Neuron (in vitro differentiated cells): ENCODE measurements around the gene RTP5.

Experiments used
- H2AFZ ChIP-seq: one replicate; pipeline ENCODE4 v1.6.1; 2013; ENCODE audit warnings: low read depth, mild to moderate bottlenecking, inconsistent platforms, low read length, moderate library complexity
- H3K27me3 ChIP-seq: one replicate; pipeline ENCODE4 v1.6.1; 2013; ENCODE audit warnings: low read length; ENCODE audit not compliant: insufficient read depth
- H3K36me3 ChIP-seq: one replicate; pipeline ENCODE4 v1.6.1; 2013; ENCODE audit warnings: low read length; ENCODE audit not compliant: insufficient read depth
- H3K4me1 ChIP-seq: one replicate; pipeline ENCODE4 v1.6.1; 2013; ENCODE audit warnings: low read length; ENCODE audit not compliant: insufficient read depth
- H3K4me3 ChIP-seq: 2 replicates; pipeline ENCODE4 v1.5.1; 2013; ENCODE audit warnings: mild to moderate bottlenecking, low read length, moderate library complexity
- H3K9me3 ChIP-seq: one replicate; pipeline ENCODE4 v1.6.1; 2013; ENCODE audit warnings: low read length

The RTP5 gene

GRCh38 chr2:241836292-241836691 is 33.2 kb upstream of the RTP5 start:
- Histone ChIP-seq H3K9me3 (peaks cover 2% of the 10 kb centered on the region), H3K4me3 (no peak overlapping the region), H2AFZ (no peak overlapping the region), H3K36me3 (no peaks in the 10 kb centered on the region), H3K4me1 (peaks cover 8% of the 10 kb centered on the region), H3K27me3 (no peaks in the 10 kb centered on the region)

DNA sequence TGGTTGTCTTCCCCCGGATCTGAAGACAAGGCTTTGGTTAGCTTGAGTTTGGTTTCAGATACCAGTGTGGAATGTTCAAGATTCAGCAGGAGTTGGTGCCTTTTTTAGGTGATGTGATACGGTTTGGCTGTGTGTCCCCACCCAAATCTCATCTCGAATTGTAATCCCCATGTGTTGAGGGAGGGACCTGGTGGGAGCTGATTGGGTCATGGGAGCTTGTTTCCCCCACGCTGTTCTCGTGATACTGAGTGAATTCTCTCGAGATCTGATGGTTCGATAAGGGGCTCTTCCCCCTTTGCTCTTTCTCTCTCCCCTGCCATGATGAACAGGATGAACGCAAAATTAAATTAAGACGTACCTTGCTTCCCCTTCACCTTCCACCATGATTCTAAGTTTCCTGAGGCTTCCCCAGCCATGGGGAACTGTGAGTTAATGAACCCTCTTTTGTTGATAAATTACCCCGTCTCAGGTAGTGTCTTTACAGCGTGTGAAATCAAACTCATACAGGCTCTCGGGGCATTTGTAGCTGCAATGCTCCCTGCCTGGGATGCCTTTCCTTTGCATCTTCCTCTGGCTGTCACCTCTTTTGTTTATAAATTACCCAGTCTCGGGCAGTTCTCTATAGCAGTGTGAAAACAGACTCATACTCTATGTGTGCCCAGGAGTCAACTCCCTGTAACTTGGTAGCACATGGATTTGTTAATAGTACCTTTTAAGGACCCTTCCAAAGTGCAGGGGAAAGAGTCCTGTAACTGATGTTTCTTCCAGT is 32.1 kb upstream of the RTP5 start:
- no peaks in the 10 kb centered on the region for H3K27me3 ChIP-seq
- H2AFZ ChIP-seq = no peak overlapping the region
- H3K4me1 ChIP-seq = peaks cover 8% of the 10 kb centered on the region
- no peak overlapping the region for H3K4me3 ChIP-seq
- peaks cover 2% of the 10 kb centered on the region for H3K9me3 ChIP-seq
- no peaks in the 10 kb centered on the region for H3K36me3 ChIP-seq

DNA sequence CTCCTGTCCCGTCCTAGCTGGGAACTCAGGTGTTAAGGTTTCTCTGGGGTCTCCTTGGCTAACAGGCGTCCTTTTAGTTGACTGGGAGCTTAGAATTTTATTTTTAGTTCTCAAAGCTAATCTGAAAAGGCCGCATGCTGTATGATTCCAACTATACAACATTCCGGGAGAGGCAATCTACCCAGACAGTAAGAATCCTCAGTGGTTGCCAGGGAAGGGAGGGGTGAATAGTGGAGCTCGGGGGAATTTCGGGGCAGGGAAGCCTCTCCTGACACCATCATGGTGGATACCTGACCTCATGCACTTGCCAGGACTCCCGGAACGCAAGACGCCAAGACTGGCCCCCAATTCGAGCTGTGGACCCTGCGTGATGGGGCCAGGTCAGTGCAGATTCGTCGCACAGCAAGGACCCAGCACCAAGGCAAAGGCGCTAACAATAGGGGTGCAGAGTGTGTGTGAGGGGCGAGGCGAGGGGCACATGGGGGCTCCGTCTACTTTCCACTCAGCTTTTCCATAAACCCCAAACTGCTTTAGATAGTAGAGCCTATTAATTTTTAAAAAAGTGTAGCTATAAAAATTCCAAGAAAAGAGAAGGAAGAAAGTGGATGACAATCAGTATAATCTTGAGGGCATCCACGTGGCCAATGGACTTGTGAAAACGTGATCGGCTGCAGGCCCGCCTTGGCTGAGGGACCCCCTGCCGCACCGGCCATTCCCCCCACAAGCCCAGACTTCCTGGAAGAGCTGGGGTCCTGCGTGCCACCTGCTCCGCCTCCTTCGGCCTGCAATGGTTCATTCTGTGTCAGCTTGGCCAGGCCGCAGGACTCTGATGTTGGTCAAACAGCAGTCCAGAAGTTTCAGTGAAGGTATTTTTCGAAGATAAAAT is 28.1 kb upstream of the RTP5 start:
- peaks cover 19% of the 10 kb centered on the region for H3K27me3 ChIP-seq
- H3K4me1 ChIP-seq = no peaks in the 10 kb centered on the region
- no peaks in the 10 kb centered on the region for H3K36me3 ChIP-seq
- no peak overlapping the region for H3K4me3 ChIP-seq
- no peak overlapping the region for H2AFZ ChIP-seq
- H3K9me3 ChIP-seq = no peaks in the 10 kb centered on the region

DNA sequence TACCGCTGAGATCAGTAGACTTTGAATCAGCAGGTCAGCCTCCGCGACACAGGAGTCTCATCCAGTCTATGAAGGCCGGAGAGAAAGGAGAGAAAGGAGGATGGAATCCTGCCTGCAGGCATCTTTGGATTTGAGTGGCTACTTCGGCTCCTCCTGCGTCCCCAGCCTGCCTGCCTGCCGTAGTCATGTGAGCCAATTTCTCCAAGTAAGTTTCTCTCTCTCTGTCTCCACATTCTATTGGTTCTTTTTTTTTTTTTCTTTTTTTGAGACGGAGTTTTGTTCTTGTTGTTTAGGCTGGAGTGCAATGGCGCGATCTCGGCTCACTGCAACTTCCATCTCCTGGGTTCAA is 27.5 kb upstream of the RTP5 start:
- H3K4me3 ChIP-seq = no peak overlapping the region
- no peak overlapping the region for H2AFZ ChIP-seq
- no peaks in the 10 kb centered on the region for H3K4me1 ChIP-seq
- H3K36me3 ChIP-seq = no peaks in the 10 kb centered on the region
- no peaks in the 10 kb centered on the region for H3K9me3 ChIP-seq
- H3K27me3 ChIP-seq = peaks cover 19% of the 10 kb centered on the region

DNA sequence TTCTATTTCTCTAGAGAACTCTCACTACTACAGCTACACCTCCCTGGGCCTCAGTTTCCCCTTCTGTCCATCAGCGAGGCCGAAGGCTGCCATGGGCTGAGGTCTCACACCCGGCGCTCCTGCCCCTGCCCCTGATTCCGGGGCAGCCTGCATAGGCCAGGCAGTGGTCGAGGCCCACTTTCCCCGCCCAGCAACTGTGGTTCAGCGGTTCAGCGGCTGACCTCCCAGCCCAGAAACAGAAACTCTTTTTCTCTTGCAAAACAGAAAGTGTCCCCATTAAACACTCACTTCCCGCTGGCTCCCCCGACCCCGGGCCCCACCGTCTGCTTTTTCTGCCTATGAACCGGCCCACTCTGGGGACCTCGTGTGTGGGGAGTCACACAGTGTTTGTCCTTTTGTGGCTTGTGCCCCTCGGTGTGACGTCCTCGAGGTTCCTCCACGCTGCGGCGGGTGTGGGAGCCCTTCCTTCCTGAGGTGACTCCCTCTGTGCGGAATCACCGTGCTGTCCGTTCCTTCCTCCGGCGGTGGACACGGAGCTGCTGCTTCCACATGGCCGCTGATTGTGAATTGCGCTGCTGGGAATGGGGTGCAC is 26.8 kb upstream of the RTP5 start:
- Histone ChIP-seq H3K9me3 (no peaks in the 10 kb centered on the region), H3K27me3 (peaks cover 19% of the 10 kb centered on the region)

DNA sequence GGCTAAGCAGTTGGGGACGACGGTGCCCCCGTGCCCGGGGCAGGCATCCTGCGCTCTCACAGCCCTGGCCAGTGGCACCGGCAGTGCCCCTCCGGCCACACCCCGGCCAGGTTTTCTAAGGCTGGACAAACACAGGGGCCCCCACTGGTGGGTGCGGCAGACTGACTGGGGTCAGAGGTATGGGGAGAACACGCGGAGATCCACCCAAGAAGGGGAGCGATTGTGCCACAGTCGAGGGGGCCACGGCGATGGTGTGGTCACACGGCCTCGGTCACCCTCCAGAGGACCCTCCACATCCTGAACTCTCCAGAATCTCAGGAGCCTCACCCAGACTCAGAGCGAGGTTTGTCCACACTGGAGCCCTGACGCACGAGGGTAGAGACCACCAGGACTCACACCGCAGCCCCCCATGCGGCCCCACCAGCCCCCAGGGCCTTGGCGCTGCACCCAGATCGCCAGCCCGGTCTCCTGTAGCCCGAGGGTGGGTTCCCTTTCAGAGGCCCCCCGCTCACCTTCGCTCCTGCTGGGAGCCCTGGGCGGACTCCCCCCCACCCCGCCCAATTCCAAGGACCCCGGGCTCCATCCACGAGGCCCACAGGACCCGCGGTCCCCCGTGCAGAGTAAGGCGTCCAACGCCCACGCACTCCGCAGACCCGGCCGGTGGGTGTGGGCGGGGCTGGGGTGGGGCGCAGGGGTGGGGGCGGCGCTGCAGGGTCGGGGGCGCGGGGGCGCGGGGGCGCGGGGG is 26.0 kb upstream of the RTP5 start:
- Histone ChIP-seq H3K4me3 (no peak overlapping the region), H3K27me3 (peaks cover 19% of the 10 kb centered on the region), H3K9me3 (no peaks in the 10 kb centered on the region), H3K4me1 (no peaks in the 10 kb centered on the region), H2AFZ (no peak overlapping the region), H3K36me3 (no peaks in the 10 kb centered on the region)

More for the DNA sequence above, 26.8 kb upstream of the RTP5 start:
- Histone ChIP-seq H3K4me1 (no peaks in the 10 kb centered on the region), H3K36me3 (no peaks in the 10 kb centered on the region), H2AFZ (no peak overlapping the region), H3K4me3 (no peak overlapping the region)

GRCh38 chr2:241844066-241844728 is 25.3 kb upstream of the RTP5 start:
- Histone ChIP-seq H3K4me3 (no peak overlapping the region), H2AFZ (no peak overlapping the region), H3K27me3 (peaks cover 19% of the 10 kb centered on the region), H3K4me1 (no peaks in the 10 kb centered on the region), H3K36me3 (no peaks in the 10 kb centered on the region), H3K9me3 (no peaks in the 10 kb centered on the region)

GRCh38 chr2:241844831-241845578 is 24.5 kb upstream of the RTP5 start:
- Histone ChIP-seq H3K9me3 (no peaks in the 10 kb centered on the region), H2AFZ (no peak overlapping the region), H3K4me1 (no peaks in the 10 kb centered on the region), H3K4me3 (no peak overlapping the region), H3K27me3 (peaks cover 19% of the 10 kb centered on the region), H3K36me3 (no peaks in the 10 kb centered on the region)

DNA sequence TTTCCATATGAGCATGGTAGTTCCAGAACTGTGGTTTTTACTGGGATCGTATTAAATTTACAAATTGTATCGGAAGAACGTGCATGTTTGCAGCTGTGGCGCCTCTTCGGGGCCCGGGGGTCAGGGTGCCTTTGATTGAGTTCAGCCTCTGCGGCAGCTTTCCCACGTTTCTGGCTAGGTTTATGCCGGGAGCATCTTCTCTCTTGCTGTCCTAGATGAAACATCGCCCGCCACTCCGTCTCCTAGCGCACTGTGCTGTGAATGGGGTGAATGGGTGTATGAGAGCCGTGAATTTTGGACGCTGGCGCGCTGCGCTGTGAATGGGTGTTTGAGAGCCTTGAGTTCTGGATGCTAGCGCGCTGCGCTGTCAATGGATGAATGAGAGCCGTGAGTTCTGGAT is 23.1 kb upstream of the RTP5 start:
- H3K4me3 ChIP-seq = no peak overlapping the region
- peaks cover 25% of the 10 kb centered on the region for H3K27me3 ChIP-seq
- no peaks in the 10 kb centered on the region for H3K4me1 ChIP-seq
- H3K36me3 ChIP-seq = no peaks in the 10 kb centered on the region
- H3K9me3 ChIP-seq = no peaks in the 10 kb centered on the region
- no peak overlapping the region for H2AFZ ChIP-seq

- Histone ChIP-seq H3K4me3 (no peak overlapping the region), H3K27me3 (peaks cover 19% of the 10 kb centered on the region), H3K9me3 (no peaks in the 10 kb centered on the region), H3K36me3 (no peaks in the 10 kb centered on the region), H2AFZ (no peak overlapping the region), H3K4me1 (no peaks in the 10 kb centered on the region)
These were observed 20.5 kb upstream of the RTP5 start for GRCh38 chr2:241848761-241849615.
